SJSA1 (cell line): ENCODE data around the gene GARIN5A. TPM values are rescaled to one million over a fixed set of nuclear protein-coding genes. Genes with fewer than 3 reads are reported as not detected.
A peak's percentile ranks its signal among the peaks of the same experiment; 100 is the strongest.

ENCODE experiments used
- DNase-seq, 2 experiments: peaks; one replicate each; pipeline ENCODE4 v3.0.0-alpha.2; 2015 to 2020; ENCODE audit warnings: low spot score in 2 of 2, low read depth in 1 of 2
- H3K27ac ChIP-seq: fragments of 250-450 bp; sonication (Bioruptor Pico); 2 replicates; pipeline ENCODE4 v1.5.1; 2020; ENCODE audit warnings: mild to moderate bottlenecking, moderate library complexity
- H3K27me3 ChIP-seq: fragments of 250-450 bp; sonication (Bioruptor Pico); replicated peaks from 2 replicates; pipeline ENCODE4 v1.5.1; 2020; ENCODE audit warnings: mild to moderate bottlenecking, moderate library complexity
- H3K36me3 ChIP-seq: fragments of 250-450 bp; sonication (Bioruptor Pico); 2 replicates; pipeline ENCODE4 v1.5.1; 2020; ENCODE audit warnings: mild to moderate bottlenecking
- H3K4me1 ChIP-seq: fragments of 250-450 bp; sonication (Bioruptor Pico); replicated peaks from 2 replicates; pipeline ENCODE4 v1.6.1; 2021; ENCODE audit warnings: mild to moderate bottlenecking
- H3K4me3 ChIP-seq: fragments of 250-450 bp; sonication (Bioruptor Pico); 2 replicates; pipeline ENCODE4 v1.5.1; 2020; ENCODE audit warnings: mild to moderate bottlenecking
- H3K9me3 ChIP-seq: fragments of 250-450 bp; sonication (Bioruptor Pico); replicated peaks from 2 replicates; pipeline ENCODE4 v1.5.1; 2020; ENCODE audit warnings: mild to moderate bottlenecking
- total RNA-seq: library from RNA; depleted of rRNA; stranded (reverse); fragments of >200 nt; shearing (Covaris generic); gene quantifications from 2 replicates; pipeline ENCODE4 v1.2.3, GENCODE V29; 2014

GARIN5A gene
- total RNA-seq, 1 experiment from 2014 or later: not detected

- 0 out of 2 replicates have a peak, but pooled peaks cover 4% of the 10 kb centered on the region for H3K36me3 ChIP-seq
- H3K27me3 ChIP-seq: 0 out of 2 replicates have a peak, but pooled peaks cover 2% of the 10 kb centered on the region
- no peaks in the 10 kb centered on the region for H3K9me3 ChIP-seq
- DNase-seq: no peak
- no peak overlapping the region for H3K4me3 ChIP-seq
- no peak overlapping the region for H3K27ac ChIP-seq
- H3K4me1 ChIP-seq: peaks cover 7% of the 10 kb centered on the region
These were observed 36.5 kb upstream of the GARIN5A start for GRCh38 chr19:50512999-50513745.

- Histone ChIP-seq H3K4me3 (no peak overlapping the region), H3K9me3 (no peaks in the 10 kb centered on the region), H3K4me1 (peaks cover 7% of the 10 kb centered on the region), H3K27me3 (0 out of 2 replicates have a peak, but pooled peaks cover 2% of the 10 kb centered on the region), H3K36me3 (0 out of 2 replicates have a peak, but pooled peaks cover 4% of the 10 kb centered on the region), H3K27ac (no peak overlapping the region)
- no peak for DNase-seq
These were observed 35.7 kb upstream of the GARIN5A start for GRCh38 chr19:50512112-50512998.

- Histone ChIP-seq H3K27ac (peak within 1 kb of the TSS; percentile 36), H3K9me3 (no peaks in the 10 kb centered on the region), H3K27me3 (0 out of 2 replicates have a peak, but pooled peaks cover 2% of the 10 kb centered on the region), H3K4me3 (peak within 1 kb of the TSS; percentile 57), H3K36me3 (0 out of 2 replicates have a peak, but pooled peaks cover 4% of the 10 kb centered on the region), H3K4me1 (peaks cover 7% of the 10 kb centered on the region)
- DNase-seq: peak; percentile 95 to 98
These were observed 34.6 kb upstream of the GARIN5A start, which contains the start of gene JOSD2 for GRCh38 chr19:50511069-50511822. TSS of gene JOSD2 (minus strand) at chr19:50511191. CDS start at chr19:50510431, 760 bp downstream.

- H3K27me3 ChIP-seq: 0 out of 2 replicates have a peak, but pooled peaks cover 2% of the 10 kb centered on the region
- H3K9me3 ChIP-seq: no peaks in the 10 kb centered on the region
- H3K4me1 ChIP-seq: peaks cover 7% of the 10 kb centered on the region
- 0 out of 2 replicates have a peak, but pooled peaks cover 4% of the 10 kb centered on the region for H3K36me3 ChIP-seq
- peak overlapping the region; percentile 57 for H3K4me3 ChIP-seq
- peak overlapping the region; percentile 36 for H3K27ac ChIP-seq
- no peak for DNase-seq
These were observed 34.0 kb upstream of the GARIN5A start for GRCh38 chr19:50510700-50511068.

GRCh38 chr19:50510121-50510670, 33.5 kb upstream of the GARIN5A start:
- DNase-seq: no peak
- H3K9me3 ChIP-seq: no peaks in the 10 kb centered on the region
- H3K27ac ChIP-seq: no peak overlapping the region
- H3K27me3 ChIP-seq: 0 out of 2 replicates have a peak, but pooled peaks cover 2% of the 10 kb centered on the region
- H3K4me1 ChIP-seq: peaks cover 7% of the 10 kb centered on the region
- H3K4me3 ChIP-seq: peak overlapping the region; percentile 57
- 0 out of 2 replicates have a peak, but pooled peaks cover 4% of the 10 kb centered on the region for H3K36me3 ChIP-seq

GRCh38 chr19:50509366-50509765, 32.7 kb upstream of the GARIN5A start:
- DNase-seq: no peak
- H3K27me3 ChIP-seq: 0 out of 2 replicates have a peak, but pooled peaks cover under 1% of the 10 kb centered on the region
- peaks cover 7% of the 10 kb centered on the region for H3K4me1 ChIP-seq
- no peak overlapping the region for H3K27ac ChIP-seq
- H3K4me3 ChIP-seq: no peak overlapping the region
- no peaks in the 10 kb centered on the region for H3K9me3 ChIP-seq
- 0 out of 2 replicates have a peak, but pooled peaks cover 4% of the 10 kb centered on the region for H3K36me3 ChIP-seq

GRCh38 chr19:50508843-50509190, 32.2 kb upstream of the GARIN5A start:
- H3K4me1 ChIP-seq: peaks cover 7% of the 10 kb centered on the region
- H3K27ac ChIP-seq: no peak overlapping the region
- DNase-seq: no peak
- no peaks in the 10 kb centered on the region for H3K9me3 ChIP-seq
- H3K4me3 ChIP-seq: no peak overlapping the region
- H3K36me3 ChIP-seq: 0 out of 2 replicates have a peak, but pooled peaks cover 4% of the 10 kb centered on the region
- H3K27me3 ChIP-seq: no peaks in the 10 kb centered on the region

- H3K36me3 ChIP-seq: 0 out of 2 replicates have a peak, but pooled peaks cover 4% of the 10 kb centered on the region
- no peak overlapping the region for H3K4me3 ChIP-seq
- no peak for DNase-seq
- no peaks in the 10 kb centered on the region for H3K9me3 ChIP-seq
- no peak overlapping the region for H3K27ac ChIP-seq
- no peaks in the 10 kb centered on the region for H3K27me3 ChIP-seq
- peaks cover 7% of the 10 kb centered on the region for H3K4me1 ChIP-seq
These were observed 30.7 kb upstream of the GARIN5A start for GRCh38 chr19:50507376-50507775.

- peaks cover 7% of the 10 kb centered on the region for H3K4me1 ChIP-seq
- H3K9me3 ChIP-seq: no peaks in the 10 kb centered on the region
- H3K36me3 ChIP-seq: 0 out of 2 replicates have a peak, but pooled peaks cover 4% of the 10 kb centered on the region
- no peaks in the 10 kb centered on the region for H3K27me3 ChIP-seq
- no peak overlapping the region for H3K27ac ChIP-seq
- DNase-seq: no peak
- no peak overlapping the region for H3K4me3 ChIP-seq
These were observed 30.1 kb upstream of the GARIN5A start for GRCh38 chr19:50506700-50507099.

GRCh38 chr19:50505856-50506611, 29.4 kb upstream of the GARIN5A start:
- Histone ChIP-seq H3K4me1 (peaks cover 7% of the 10 kb centered on the region), H3K36me3 (0 out of 2 replicates have a peak, but pooled peaks cover 4% of the 10 kb centered on the region), H3K4me3 (no peak overlapping the region), H3K9me3 (no peaks in the 10 kb centered on the region), H3K27me3 (no peaks in the 10 kb centered on the region), H3K27ac (no peak overlapping the region)
- DNase-seq: no peak

- H3K9me3 ChIP-seq: no peaks in the 10 kb centered on the region
- no peaks in the 10 kb centered on the region; the same call in 1 of the 2 replicates for H3K27me3 ChIP-seq
- no peaks in the 10 kb centered on the region for H3K4me1 ChIP-seq
- DNase-seq: no peak
- no peaks in the 10 kb centered on the region for H3K36me3 ChIP-seq
- H3K27ac ChIP-seq: no peak overlapping the region
- H3K4me3 ChIP-seq: no peak overlapping the region
These were observed 25.2 kb upstream of the GARIN5A start for GRCh38 chr19:50501568-50502475.
